ENCODE results near the gene NAV2.

The NAV2 gene

GRCh38 chr11:19868281-19868821 is 155.7 kb downstream of the NAV2 start:
- WGBS (ENCODE audit: insufficient coverage) = 91% methylated on average over 4 of the region's 6 CpGs
- H3K27me3 ChIP-seq (replicated peaks in 2 of 5; ENCODE audit: control insufficient read depth in 4 of 5, insufficient read depth in 5 of 5, low read length in 4 of 5) = no peaks in the 10 kb centered on the region
- H3K27ac ChIP-seq (ENCODE audit: insufficient read depth in 1 of 2, low read depth in 1 of 2, low read length in 2 of 2, poor library complexity in 1 of 2, severe bottlenecking in 2 of 2) = no peak overlapping the region
- no peaks in the 10 kb centered on the region for H3K36me3 ChIP-seq (ENCODE audit: control insufficient read depth in 4 of 4, insufficient read depth in 4 of 4, low read length in 3 of 4)
- H3K4me3 ChIP-seq (ENCODE audit: control insufficient read depth in 1 of 7, extremely low read depth in 1 of 7, insufficient read depth in 4 of 7, low read depth in 2 of 7, low read length in 6 of 7) = no peak overlapping the region
- H3K9me3 ChIP-seq (ENCODE audit: control extremely low read depth in 1 of 5, control insufficient read depth in 4 of 5, insufficient read depth in 2 of 5, low read depth in 1 of 5, low read length in 4 of 5) = no peaks in the 10 kb centered on the region
- POLR2A ChIA-PET = no interaction called here
- H3K4me1 ChIP-seq (ENCODE audit: control extremely low read depth in 1 of 4, control insufficient read depth in 4 of 4, insufficient read depth in 4 of 4, low read length in 3 of 4) = no peaks in the 10 kb centered on the region
- CTCF ChIA-PET = interaction anchor here (1.4 kb wide), 1 partner anchor 8 kb away, joined by 3 read pairs; no protein-coding TSS in a partner anchor
- DNase-seq = no peak

- no peak overlapping the region for H3K4me3 ChIP-seq (ENCODE audit: control insufficient read depth in 1 of 7, extremely low read depth in 1 of 7, insufficient read depth in 4 of 7, low read depth in 2 of 7, low read length in 6 of 7)
- no peaks in the 10 kb centered on the region for H3K4me1 ChIP-seq (ENCODE audit: control extremely low read depth in 1 of 4, control insufficient read depth in 4 of 4, insufficient read depth in 4 of 4, low read length in 3 of 4)
- no CpG with 5 or more reads among the region's 2 CpGs for WGBS (ENCODE audit: insufficient coverage)
- H3K27ac ChIP-seq (ENCODE audit: insufficient read depth in 1 of 2, low read depth in 1 of 2, low read length in 2 of 2, poor library complexity in 1 of 2, severe bottlenecking in 2 of 2) = no peak overlapping the region
- H3K27me3 ChIP-seq (replicated peaks in 2 of 5; ENCODE audit: control insufficient read depth in 4 of 5, insufficient read depth in 5 of 5, low read length in 4 of 5) = no peaks in the 10 kb centered on the region
- CTCF ChIA-PET = no interaction called here
- H3K36me3 ChIP-seq (ENCODE audit: control insufficient read depth in 4 of 4, insufficient read depth in 4 of 4, low read length in 3 of 4) = no peaks in the 10 kb centered on the region
- no peak for DNase-seq
- H3K9me3 ChIP-seq (ENCODE audit: control extremely low read depth in 1 of 5, control insufficient read depth in 4 of 5, insufficient read depth in 2 of 5, low read depth in 1 of 5, low read length in 4 of 5) = no peaks in the 10 kb centered on the region
- POLR2A ChIA-PET = no interaction called here
Measured at GRCh38 chr11:19868871-19869270, 156.2 kb downstream of the NAV2 start.

DNA sequence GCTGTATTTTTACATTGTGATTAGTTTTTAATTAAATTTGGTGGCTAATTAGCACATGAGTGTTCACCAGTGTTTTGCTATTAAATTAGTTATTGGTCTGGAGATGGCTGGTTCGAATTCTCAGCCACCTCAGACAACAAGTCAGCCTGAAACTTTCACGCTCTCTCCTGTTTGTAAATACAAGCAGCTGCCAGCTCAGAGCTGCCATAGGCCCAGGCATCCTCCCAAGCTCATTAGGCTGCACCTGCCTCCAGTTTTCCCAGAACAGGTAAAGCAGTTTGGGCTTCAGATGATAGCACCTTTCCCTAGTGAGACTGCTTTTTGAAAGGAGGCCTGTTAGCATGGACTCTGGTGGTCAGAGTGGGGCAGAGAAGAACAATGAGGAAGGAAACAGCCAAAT is 156.8 kb downstream of the NAV2 start:
- ChIA-PET POLR2A (no interaction called here), CTCF (no interaction called here)
- no peaks in the 10 kb centered on the region for H3K4me1 ChIP-seq (ENCODE audit: control extremely low read depth in 1 of 4, control insufficient read depth in 4 of 4, insufficient read depth in 4 of 4, low read length in 3 of 4)
- H3K9me3 ChIP-seq (ENCODE audit: control extremely low read depth in 1 of 5, control insufficient read depth in 4 of 5, insufficient read depth in 2 of 5, low read depth in 1 of 5, low read length in 4 of 5) = no peaks in the 10 kb centered on the region
- H3K4me3 ChIP-seq (ENCODE audit: control insufficient read depth in 1 of 7, extremely low read depth in 1 of 7, insufficient read depth in 4 of 7, low read depth in 2 of 7, low read length in 6 of 7) = no peak overlapping the region
- peaks cover 0 to 2% (median 0%) of the 10 kb centered on the region in 5 experiments for H3K27me3 ChIP-seq (replicated peaks in 2 of 5; ENCODE audit: control insufficient read depth in 4 of 5, insufficient read depth in 5 of 5, low read length in 4 of 5)
- DNase-seq = no peak
- WGBS (ENCODE audit: insufficient coverage) = 100% methylated on average over 2 of the region's 2 CpGs
- no peak overlapping the region for H3K27ac ChIP-seq (ENCODE audit: insufficient read depth in 1 of 2, low read depth in 1 of 2, low read length in 2 of 2, poor library complexity in 1 of 2, severe bottlenecking in 2 of 2)
- H3K36me3 ChIP-seq (ENCODE audit: control insufficient read depth in 4 of 4, insufficient read depth in 4 of 4, low read length in 3 of 4) = no peaks in the 10 kb centered on the region

DNA sequence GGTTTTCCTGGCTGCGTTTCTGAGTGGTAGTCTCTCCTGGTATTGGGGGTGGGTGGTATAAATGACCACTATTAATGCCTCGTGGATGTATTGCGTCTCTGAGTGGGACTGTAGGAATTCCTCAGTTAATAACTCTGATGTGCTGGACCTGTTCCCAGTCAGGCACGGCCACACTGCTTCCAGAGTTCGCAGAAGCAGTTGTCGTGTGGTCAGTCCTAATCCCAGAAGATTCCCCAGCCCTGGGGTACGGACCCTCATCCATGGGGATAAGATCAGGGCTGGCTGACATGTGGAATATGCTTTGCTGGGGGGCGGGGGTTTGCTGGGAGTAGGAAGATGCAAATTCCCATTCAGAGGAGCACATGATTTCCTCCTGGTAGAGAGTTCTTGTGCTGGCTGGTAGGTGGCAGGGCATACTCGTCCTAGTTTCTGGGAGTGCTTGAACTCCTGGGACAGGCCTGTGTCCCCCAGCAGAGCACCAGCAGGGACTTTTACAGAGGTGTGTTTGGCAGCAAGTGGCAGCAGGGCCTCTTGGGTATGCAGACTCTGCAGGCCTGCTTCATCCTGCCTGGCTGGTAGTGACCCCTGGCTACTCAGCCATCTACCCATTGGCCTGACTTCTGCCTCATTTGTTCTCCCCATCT is 157.4 kb downstream of the NAV2 start:
- Histone ChIP-seq H3K27ac (ENCODE audit: insufficient read depth in 1 of 2, low read depth in 1 of 2, low read length in 2 of 2, poor library complexity in 1 of 2, severe bottlenecking in 2 of 2) (no peak overlapping the region), H3K4me1 (ENCODE audit: control extremely low read depth in 1 of 4, control insufficient read depth in 4 of 4, insufficient read depth in 4 of 4, low read length in 3 of 4) (no peaks in the 10 kb centered on the region), H3K9me3 (ENCODE audit: control extremely low read depth in 1 of 5, control insufficient read depth in 4 of 5, insufficient read depth in 2 of 5, low read depth in 1 of 5, low read length in 4 of 5) (no peaks in the 10 kb centered on the region), H3K27me3 (replicated peaks in 2 of 5; ENCODE audit: control insufficient read depth in 4 of 5, insufficient read depth in 5 of 5, low read length in 4 of 5) (peaks cover 0 to 2% (median 0%) of the 10 kb centered on the region in 5 experiments), H3K4me3 (ENCODE audit: control insufficient read depth in 1 of 7, extremely low read depth in 1 of 7, insufficient read depth in 4 of 7, low read depth in 2 of 7, low read length in 6 of 7) (no peak overlapping the region), H3K36me3 (ENCODE audit: control insufficient read depth in 4 of 4, insufficient read depth in 4 of 4, low read length in 3 of 4) (no peaks in the 10 kb centered on the region)
- 87% methylated on average over 9 of the region's 9 CpGs for WGBS (ENCODE audit: insufficient coverage)
- ChIA-PET POLR2A (no interaction called here), CTCF (no interaction called here)
- no peak for DNase-seq

DNA sequence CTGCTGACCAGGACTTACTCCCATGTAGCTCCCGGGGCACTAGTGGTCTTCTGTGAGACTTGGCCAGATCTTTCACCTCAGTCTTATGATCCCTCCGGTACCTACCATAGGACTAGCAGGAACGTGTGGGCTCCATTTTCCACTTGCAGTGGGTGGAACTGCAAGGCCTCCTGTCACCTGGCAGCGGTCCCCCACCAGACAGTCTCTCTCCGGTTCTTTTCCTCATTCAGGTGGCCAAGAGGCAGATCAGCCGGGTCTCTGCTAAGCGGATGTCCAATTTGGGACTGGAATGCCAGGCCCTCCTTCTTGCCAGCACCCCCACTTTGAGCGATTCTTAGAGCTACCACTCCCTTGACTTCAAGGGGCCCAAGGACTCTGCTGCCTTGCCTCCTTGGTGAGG is 158.9 kb downstream of the NAV2 start:
- Histone ChIP-seq H3K27ac (ENCODE audit: insufficient read depth in 1 of 2, low read depth in 1 of 2, low read length in 2 of 2, poor library complexity in 1 of 2, severe bottlenecking in 2 of 2) (no peak overlapping the region), H3K4me1 (ENCODE audit: control extremely low read depth in 1 of 4, control insufficient read depth in 4 of 4, insufficient read depth in 4 of 4, low read length in 3 of 4) (no peaks in the 10 kb centered on the region), H3K9me3 (ENCODE audit: control extremely low read depth in 1 of 5, control insufficient read depth in 4 of 5, insufficient read depth in 2 of 5, low read depth in 1 of 5, low read length in 4 of 5) (no peaks in the 10 kb centered on the region), H3K4me3 (ENCODE audit: control insufficient read depth in 1 of 7, extremely low read depth in 1 of 7, insufficient read depth in 4 of 7, low read depth in 2 of 7, low read length in 6 of 7) (no peak overlapping the region), H3K27me3 (replicated peaks in 2 of 5; ENCODE audit: control insufficient read depth in 4 of 5, insufficient read depth in 5 of 5, low read length in 4 of 5) (peaks cover 0 to 2% (median 0%) of the 10 kb centered on the region in 5 experiments), H3K36me3 (ENCODE audit: control insufficient read depth in 4 of 4, insufficient read depth in 4 of 4, low read length in 3 of 4) (no peaks in the 10 kb centered on the region)
- CTCF ChIA-PET = interaction anchor here (1.0 kb wide), 1 partner anchor 129 kb away, joined by 3 read pairs; no protein-coding TSS in a partner anchor
- POLR2A ChIA-PET = no interaction called here
- 86% methylated on average over 7 of the region's 8 CpGs for WGBS (ENCODE audit: insufficient coverage)
- DNase-seq = no peak

DNA sequence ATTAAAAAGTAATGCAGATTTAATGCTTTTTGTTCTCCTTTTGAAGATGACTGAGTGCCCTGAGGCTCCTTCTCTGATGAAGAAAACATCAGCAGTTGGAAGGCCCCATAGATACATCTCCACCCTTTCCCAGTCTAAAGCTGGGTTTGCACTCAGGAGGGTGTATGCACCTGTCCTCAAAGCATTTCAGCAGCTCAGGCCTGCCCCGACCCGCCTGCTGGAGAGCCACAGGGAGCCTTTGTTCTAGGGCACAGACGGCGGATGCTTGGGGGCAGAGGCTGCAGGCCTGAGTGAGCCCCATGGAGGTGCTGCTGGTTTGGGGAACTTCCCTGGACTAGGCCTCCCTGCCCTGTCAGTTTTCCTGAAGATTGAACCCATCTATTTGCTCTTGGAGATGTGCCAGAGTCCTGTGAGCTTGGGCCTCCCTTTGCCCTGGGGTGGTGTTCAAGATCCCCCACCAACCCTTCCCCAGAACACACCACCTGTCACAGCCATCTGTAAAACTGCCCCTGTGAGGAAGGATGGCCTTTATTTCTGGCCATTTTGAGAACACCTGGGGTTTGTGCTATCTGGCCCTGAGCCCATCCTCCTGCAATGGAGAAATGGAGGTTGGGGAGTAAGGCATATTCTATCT is 160.0 kb downstream of the NAV2 start:
- Histone ChIP-seq H3K27ac (ENCODE audit: insufficient read depth in 1 of 2, low read depth in 1 of 2, low read length in 2 of 2, poor library complexity in 1 of 2, severe bottlenecking in 2 of 2) (no peak overlapping the region), H3K9me3 (ENCODE audit: control extremely low read depth in 1 of 5, control insufficient read depth in 4 of 5, insufficient read depth in 2 of 5, low read depth in 1 of 5, low read length in 4 of 5) (no peaks in the 10 kb centered on the region), H3K4me3 (ENCODE audit: control insufficient read depth in 1 of 7, extremely low read depth in 1 of 7, insufficient read depth in 4 of 7, low read depth in 2 of 7, low read length in 6 of 7) (no peak overlapping the region), H3K36me3 (ENCODE audit: control insufficient read depth in 4 of 4, insufficient read depth in 4 of 4, low read length in 3 of 4) (no peaks in the 10 kb centered on the region), H3K27me3 (replicated peaks in 2 of 5; ENCODE audit: control insufficient read depth in 4 of 5, insufficient read depth in 5 of 5, low read length in 4 of 5) (peaks cover 0 to 2% (median 0%) of the 10 kb centered on the region in 5 experiments), H3K4me1 (ENCODE audit: control extremely low read depth in 1 of 4, control insufficient read depth in 4 of 4, insufficient read depth in 4 of 4, low read length in 3 of 4) (no peaks in the 10 kb centered on the region)
- whole genome bisulfite sequencing (ENCODE audit: insufficient coverage) = 100% methylated on average over 4 of the region's 4 CpGs
- POLR2A ChIA-PET = interaction anchor here (0.5 kb wide), 1 partner anchor 1159 kb away, joined by 3 read pairs; no protein-coding TSS in a partner anchor
- DNase-seq = no peak
- CTCF ChIA-PET = interaction anchor here (1.0 kb wide), 1 partner anchor 130 kb away, joined by 3 read pairs; no protein-coding TSS in a partner anchor

- H3K9me3 ChIP-seq (ENCODE audit: control extremely low read depth in 1 of 5, control insufficient read depth in 4 of 5, insufficient read depth in 2 of 5, low read depth in 1 of 5, low read length in 4 of 5) = no peaks in the 10 kb centered on the region
- H3K27me3 ChIP-seq (replicated peaks in 2 of 5; ENCODE audit: control insufficient read depth in 4 of 5, insufficient read depth in 5 of 5, low read length in 4 of 5) = peaks cover 0 to 2% (median 0%) of the 10 kb centered on the region in 5 experiments
- no peaks in the 10 kb centered on the region for H3K36me3 ChIP-seq (ENCODE audit: control insufficient read depth in 4 of 4, insufficient read depth in 4 of 4, low read length in 3 of 4)
- no peaks in the 10 kb centered on the region for H3K4me1 ChIP-seq (ENCODE audit: control extremely low read depth in 1 of 4, control insufficient read depth in 4 of 4, insufficient read depth in 4 of 4, low read length in 3 of 4)
- WGBS (ENCODE audit: insufficient coverage) = 88% methylated on average over 1 of the region's 1 CpG
- ChIA-PET POLR2A (no interaction called here), CTCF (no interaction called here)
- no peak for DNase-seq
- H3K4me3 ChIP-seq (ENCODE audit: control insufficient read depth in 1 of 7, extremely low read depth in 1 of 7, insufficient read depth in 4 of 7, low read depth in 2 of 7, low read length in 6 of 7) = no peak overlapping the region
- H3K27ac ChIP-seq (ENCODE audit: insufficient read depth in 1 of 2, low read depth in 1 of 2, low read length in 2 of 2, poor library complexity in 1 of 2, severe bottlenecking in 2 of 2) = no peak overlapping the region
Measured at GRCh38 chr11:19873730-19874129, 161.1 kb downstream of the NAV2 start.
